HG03095 (cell line): Measurements from ENCODE around the gene APOBEC3A.

Experiments
- ATAC-seq: cut with Tn5 transposase; IDR thresholded peaks from one replicate; pipeline ENCODE4 v1.9.1; 2021; ENCODE audit warnings: moderate library complexity; ENCODE audit not compliant: unreplicated experiment

APOBEC3A gene

GRCh38 chr22:38957046-38957770 is at the start of gene APOBEC3A:
APOBEC3A (plus strand) TSS chr22:38957609; CDS start chr22:38957692, 83 bp downstream.
- no peak for ATAC-seq

GRCh38 chr22:38907767-38908166 is 49.6 kb upstream of the APOBEC3A start:
- no peak for ATAC-seq

GRCh38 chr22:38911434-38911833 is 46.0 kb upstream of the APOBEC3A start:
- ATAC-seq = no peak

- no peak for ATAC-seq
Measured at GRCh38 chr22:38919631-38920190, 37.7 kb upstream of the APOBEC3A start.

GRCh38 chr22:38921120-38921519 is 36.3 kb upstream of the APOBEC3A start:
- ATAC-seq = no peak

GRCh38 chr22:38921806-38922205 is 35.6 kb upstream of the APOBEC3A start:
- ATAC-seq = no peak

GRCh38 chr22:38923463-38924346 is 33.7 kb upstream of the APOBEC3A start:
- no peak for ATAC-seq

- no peak for ATAC-seq
Measured at GRCh38 chr22:38924347-38924952, 33.0 kb upstream of the APOBEC3A start.

- no peak for ATAC-seq
Measured at GRCh38 chr22:38925571-38926041, 31.8 kb upstream of the APOBEC3A start.

- ATAC-seq = no peak
Measured at GRCh38 chr22:38927033-38927781, 30.2 kb upstream of the APOBEC3A start.

- no peak for ATAC-seq
Measured at GRCh38 chr22:38930512-38930911, 26.9 kb upstream of the APOBEC3A start.

- no peak for ATAC-seq
Measured at GRCh38 chr22:38935023-38935422, 22.4 kb upstream of the APOBEC3A start.

- ATAC-seq = no peak
Measured at GRCh38 chr22:38935616-38936015, 21.8 kb upstream of the APOBEC3A start.

- no peak for ATAC-seq
Measured at GRCh38 chr22:38936562-38936961, 20.8 kb upstream of the APOBEC3A start.

- ATAC-seq = no peak
Measured at GRCh38 chr22:38937036-38937435, 20.4 kb upstream of the APOBEC3A start.

GRCh38 chr22:38937541-38937940 is 19.9 kb upstream of the APOBEC3A start:
- no peak for ATAC-seq

- ATAC-seq = no peak
Measured at GRCh38 chr22:38938221-38938620, 19.2 kb upstream of the APOBEC3A start.

GRCh38 chr22:38938925-38939324 is 18.5 kb upstream of the APOBEC3A start:
- ATAC-seq = no peak

- no peak for ATAC-seq
Measured at GRCh38 chr22:38940811-38941384, 16.5 kb upstream of the APOBEC3A start.

GRCh38 chr22:38941488-38941987 is 15.9 kb upstream of the APOBEC3A start:
- peak; percentile 63 for ATAC-seq
